Activated T-cell treated with anti-CD3 and anti-CD28 coated beads for 24 hours (primary cell): ENCODE results near the gene STARD8.
"Not testable (repeated sequence)": the region's sequence is repeated elsewhere in the genome, so short reads cannot be mapped to it uniquely, and the experiment has no call there.

Source experiments
- DNase-seq: peaks from one replicate; pipeline ENCODE4 v3.0.0-alpha.2; 2020; ENCODE audit warnings: low read depth

Gene STARD8, protein sequence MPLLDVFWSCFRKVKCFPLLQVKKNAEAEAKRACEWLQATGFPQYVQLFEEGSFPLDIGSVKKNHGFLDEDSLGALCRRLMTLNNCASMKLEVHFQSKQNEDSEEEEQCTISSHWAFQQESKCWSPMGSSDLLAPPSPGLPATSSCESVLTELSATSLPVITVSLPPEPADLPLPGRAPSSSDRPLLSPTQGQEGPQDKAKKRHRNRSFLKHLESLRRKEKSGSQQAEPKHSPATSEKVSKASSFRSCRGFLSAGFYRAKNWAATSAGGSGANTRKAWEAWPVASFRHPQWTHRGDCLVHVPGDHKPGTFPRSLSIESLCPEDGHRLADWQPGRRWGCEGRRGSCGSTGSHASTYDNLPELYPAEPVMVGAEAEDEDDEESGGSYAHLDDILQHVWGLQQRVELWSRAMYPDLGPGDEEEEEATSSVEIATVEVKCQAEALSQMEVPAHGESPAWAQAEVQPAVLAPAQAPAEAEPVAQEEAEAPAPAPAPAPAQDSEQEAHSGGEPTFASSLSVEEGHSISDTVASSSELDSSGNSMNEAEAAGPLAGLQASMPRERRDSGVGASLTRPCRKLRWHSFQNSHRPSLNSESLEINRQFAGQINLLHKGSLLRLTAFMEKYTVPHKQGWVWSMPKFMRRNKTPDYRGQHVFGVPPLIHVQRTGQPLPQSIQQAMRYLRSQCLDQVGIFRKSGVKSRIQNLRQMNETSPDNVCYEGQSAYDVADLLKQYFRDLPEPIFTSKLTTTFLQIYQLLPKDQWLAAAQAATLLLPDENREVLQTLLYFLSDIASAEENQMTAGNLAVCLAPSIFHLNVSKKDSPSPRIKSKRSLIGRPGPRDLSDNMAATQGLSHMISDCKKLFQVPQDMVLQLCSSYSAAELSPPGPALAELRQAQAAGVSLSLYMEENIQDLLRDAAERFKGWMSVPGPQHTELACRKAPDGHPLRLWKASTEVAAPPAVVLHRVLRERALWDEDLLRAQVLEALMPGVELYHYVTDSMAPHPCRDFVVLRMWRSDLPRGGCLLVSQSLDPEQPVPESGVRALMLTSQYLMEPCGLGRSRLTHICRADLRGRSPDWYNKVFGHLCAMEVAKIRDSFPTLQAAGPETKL

DNA sequence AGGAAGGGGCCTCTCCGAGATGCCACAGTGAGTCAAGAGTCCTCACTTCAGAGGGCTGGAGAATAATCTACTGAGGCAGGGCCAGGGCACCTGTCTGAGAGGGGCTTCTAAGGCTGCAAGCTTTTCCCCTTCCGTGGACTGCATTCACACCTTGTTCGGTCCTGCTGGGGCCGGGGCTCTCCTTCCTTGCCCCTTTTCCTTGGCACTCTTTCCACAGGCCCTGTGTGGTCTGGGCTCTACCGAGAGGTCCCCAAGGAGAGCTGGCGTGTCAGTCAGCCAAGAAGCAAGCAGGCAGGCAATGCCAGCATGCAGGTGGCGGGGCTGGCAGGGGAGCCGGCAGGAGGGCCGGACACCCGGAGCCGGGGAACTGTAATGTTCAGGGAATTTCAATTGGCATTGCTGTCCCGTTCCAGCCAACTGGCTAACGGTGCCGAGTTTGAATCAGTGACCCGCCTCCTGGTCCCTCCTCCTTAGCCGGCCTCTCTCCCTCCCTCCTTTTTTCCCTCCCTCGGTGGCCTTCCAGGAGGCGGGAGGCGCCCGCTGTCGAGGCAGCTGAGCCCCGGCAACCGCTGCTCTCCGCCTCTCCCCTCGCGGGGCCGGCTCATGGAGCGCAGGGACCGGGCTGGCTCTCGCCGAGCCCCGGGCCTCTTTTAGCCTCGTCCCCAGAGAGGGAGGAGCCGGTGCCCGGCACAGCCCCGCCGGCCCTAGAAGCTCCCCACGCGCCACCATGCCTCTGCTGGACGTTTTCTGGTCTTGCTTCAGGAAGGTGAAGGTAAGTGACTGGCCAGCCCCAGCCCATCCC, at the start of gene STARD8:
TSS of gene STARD8 (plus strand) at position 511 of the 802 bp plus-strand sequence. CDS start at position 728, 217 bp downstream.
- DNase-seq, result no peak

DNA sequence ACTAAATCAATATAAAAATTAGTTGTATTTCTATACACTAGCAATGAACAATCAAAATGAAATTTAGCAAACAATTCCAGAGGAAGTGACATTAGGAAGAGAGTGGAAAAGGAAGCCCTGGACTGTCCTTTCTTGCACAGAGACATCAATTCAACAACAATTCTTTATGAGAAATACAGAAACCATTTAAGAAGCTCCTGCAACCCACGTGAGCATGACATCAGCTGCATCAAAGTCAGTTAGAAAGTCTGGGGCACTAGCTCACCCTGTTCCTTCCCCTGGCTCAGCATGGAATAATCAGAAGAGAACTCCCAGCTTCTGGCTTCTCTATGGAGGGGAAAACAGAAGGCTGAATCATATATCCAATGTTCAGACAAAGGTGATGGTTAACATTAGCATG, 48.6 kb upstream of the STARD8 start:
- DNase-seq, result no peak

DNA sequence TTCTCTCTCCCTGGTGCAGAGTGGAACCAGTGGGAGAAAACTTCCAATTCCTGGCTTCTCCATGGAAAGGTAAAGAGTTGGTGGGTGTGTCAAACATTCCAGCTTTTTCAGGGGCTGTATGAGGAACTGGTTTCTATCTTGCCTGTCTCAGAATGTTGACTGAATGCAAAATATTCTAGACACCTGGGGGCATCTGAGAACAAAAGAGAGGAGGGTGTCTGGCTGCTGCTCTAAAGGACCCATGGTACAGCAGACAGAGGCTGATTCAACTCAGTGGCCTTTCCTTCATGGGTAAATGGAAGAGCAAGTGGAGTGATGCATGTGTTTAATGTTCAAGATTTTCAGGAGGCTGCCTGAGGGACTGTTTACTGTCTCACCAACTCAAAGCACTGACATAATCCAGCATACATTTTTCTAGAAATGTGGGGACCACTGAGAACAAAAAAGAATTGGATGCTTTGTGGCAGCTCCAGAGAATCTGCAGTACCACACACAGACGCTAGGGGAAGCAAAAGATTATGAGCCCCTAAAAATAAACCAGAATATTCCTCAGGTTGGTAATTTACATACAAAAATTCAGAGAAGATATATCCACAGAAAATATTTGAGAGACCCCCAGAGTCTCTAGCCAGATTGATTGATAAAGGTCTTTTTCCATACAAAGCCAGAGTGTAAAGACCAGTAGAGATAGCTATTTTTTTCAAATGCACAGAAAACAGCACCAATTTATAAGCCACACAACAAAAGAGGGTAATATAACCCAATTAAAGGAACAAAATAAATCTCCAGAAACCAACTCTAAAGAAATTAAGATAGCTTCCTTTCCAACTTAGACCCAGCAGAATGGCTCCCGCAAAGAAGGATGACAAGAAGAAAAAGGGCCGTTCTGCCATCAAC, 48.0 kb upstream of the STARD8 start:
- DNase-seq, result no peak

DNA sequence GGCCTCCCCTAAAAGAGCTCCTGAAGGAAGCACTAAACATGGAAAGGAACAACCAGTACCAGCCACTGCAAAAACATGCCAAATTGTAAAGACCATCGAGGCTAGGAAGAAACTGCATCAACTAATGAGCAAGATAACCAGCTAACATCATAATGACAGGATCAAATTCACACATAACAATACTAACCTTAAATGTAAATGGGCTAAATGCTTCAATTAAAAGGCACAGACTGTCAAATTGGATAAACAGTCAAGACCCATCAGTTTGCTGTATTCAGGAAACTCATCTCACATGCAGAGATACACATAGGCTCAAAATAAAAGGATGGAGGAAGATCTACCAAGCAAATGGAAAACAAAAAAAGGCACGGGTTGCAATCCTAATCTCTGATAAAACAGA, 43.2 kb upstream of the STARD8 start:
- DNase-seq, result not testable (repeated sequence)

DNA sequence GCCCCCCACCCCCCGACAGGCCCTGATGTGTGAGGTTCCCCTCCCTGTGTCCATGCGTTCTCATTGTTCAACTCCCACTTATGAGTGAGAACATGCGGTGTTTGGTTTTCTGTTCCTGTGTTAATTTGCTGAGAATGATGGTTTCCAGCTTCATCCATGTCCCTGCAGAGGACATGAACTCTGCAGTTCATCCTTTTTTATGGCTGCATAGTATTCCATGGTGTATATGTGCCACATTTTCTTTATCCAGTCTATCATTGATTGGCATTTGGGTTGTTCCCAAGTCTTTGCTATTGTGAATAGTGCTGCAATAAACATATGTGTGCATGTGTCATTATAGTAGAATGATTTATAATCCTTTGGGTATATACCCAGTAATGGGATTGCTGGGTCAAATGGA, 32.7 kb upstream of the STARD8 start:
- DNase-seq, result not testable (repeated sequence)

DNA sequence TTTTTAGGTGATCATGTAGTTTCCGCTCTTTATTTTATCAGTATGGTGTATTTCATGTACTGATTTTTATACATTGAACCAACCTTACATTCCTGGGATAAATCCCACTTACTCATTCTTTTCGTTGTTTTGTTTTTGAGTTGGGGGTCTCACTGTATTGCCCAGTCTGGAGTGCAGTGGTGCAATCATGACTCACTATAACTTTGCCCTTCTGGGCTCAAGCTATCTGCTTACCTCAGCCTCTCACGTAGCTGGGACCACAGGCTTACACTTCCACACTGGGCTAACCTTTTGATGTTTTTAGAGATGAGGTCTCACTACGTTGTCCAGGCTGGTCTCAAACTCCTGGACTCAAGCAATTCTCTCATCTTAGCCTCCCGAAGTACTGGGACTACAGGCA, 19.5 kb upstream of the STARD8 start:
- no peak for DNase-seq

DNA sequence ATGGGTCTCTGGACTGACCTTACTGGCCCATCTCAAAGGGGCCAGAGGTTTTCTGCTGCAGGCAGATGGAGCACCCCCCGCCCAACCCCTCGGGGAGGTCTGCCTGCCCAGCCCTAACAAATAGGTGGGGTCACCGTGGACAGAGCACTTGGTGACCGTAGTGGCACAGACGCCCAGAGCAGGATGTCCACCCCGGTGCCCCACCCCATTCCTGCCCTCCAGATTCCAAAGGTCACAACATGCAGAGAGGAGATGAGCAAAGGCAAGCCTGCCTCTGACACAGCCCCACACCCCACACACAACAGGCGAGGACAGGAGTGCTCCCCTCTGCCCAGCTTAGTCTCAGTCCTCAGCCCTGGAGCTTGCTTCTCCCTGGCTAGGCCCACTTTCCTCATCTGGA, 17.5 kb upstream of the STARD8 start:
- not testable (repeated sequence) for DNase-seq

DNA sequence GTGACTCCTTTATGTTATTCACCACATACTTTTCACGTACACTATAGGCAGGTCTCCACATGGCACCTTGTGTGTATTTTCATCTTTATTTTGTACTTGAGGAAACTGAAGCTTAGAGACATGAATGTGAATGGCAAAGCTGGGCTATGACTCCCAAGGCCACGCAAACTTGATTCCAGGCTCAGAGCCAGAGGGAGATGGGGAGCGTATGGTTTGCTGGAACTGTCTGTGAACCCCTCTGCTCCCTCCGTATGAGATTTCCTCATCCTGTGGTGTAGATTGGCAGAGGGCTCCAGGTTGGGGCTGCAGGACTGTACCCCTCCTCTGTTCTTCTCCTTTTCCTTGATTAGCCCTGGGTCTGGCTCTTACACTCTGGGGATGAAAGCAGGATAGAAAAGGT, 16.1 kb upstream of the STARD8 start:
- no peak for DNase-seq

DNA sequence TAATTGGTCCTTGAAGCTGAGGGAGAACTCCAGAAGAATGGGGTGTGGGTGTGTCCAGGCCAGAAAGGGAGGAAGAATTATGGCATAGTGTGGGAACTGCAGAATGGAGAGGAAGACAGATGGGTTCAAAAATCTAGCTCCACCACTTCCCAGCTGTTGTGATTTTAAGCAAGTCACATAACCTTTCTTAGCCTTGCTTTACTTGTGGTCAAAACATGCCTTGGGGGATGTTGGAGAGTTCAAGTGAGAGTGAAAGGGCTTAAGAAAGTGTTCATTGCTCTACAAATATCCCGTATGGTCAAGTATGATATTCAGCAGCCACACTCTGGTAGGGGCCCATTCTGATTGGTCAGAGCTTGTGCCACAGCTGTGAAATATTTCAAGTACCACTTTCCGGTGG, 15.0 kb upstream of the STARD8 start:
- DNase-seq, result no peak

DNA sequence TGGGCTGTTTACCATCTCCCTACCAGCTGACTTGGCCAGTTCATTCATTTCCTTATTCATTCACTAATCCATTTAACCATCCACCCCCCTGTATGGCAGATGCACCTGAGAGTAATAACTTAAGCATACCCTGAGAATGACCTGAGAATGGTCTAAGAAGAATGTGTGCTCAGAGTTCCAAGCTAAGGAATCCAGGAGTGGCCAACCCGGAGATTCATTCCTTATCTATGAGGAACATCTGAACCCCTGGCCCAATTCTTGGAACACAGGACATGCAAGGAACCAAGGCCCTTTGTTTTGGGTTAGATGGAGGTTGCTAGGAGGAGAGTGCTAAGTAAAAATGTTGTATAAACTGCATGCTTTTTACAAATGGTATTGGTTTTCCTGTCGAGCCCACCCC, 13.5 kb upstream of the STARD8 start:
- DNase-seq, result no peak

DNA sequence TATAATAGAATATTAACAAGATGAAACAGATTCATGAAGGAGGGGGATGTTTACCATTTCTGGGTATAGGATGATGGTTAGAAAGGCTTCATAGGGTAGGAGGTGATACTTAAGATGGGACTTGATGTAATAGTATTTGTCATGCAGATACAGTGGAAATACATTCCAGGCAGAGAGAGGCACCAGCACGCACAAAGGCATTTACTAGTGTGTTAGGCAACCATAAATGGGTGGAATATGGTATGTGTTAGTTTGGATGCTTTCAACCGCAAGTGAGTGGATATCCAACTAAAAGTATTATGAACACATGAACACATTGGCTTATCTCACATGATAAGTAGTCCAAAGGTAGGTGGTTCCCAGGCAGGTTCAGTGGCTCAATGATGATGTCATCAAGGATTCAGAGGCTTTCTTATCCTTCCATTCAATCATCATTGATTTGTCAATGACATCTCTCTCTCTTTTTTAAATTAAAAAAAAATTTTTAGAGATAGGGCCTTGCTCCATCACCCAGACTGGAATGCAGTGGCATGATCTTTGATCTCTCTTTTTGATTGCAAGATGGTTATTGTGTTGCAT, 12.7 kb upstream of the STARD8 start:
- DNase-seq, result no peak

DNA sequence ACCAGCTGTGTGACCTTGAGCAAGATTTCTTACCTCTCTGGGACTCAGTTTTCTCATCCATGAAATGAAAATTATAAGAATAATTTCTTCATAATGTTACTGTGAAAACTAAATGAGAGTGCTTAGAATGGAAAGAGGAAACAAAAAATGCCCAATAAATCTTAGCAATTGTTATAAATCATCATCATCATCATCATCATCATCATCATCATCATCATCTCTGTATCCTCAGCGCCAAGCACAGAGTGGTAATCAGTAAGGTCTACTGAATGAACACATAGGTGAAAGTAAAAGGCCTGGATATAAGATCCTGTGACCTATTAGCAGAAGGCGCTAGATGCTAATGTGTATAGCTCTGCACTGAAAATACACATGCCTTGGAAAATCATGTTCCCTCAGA, 6.8 kb upstream of the STARD8 start:
- DNase-seq, result no peak

DNA sequence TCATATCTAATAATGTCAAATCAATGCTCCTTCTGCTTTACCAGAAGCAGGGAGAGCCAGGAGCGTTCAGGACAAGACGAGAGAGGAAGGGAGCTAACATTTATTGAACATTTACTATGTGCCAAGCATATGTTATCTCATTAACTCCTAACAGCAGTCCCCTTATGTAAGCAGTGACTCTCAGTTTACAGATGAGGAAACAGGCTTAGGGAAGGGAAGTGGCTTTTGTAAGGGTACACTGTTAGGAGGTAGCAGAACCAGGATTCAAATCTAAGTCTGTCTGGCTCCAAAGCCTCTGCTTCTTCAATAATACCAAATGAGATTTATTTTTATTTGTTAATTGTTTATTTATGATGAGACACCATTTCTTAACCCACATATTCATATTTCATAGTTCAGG, 2.6 kb upstream of the STARD8 start:
- DNase-seq, result no peak

DNA sequence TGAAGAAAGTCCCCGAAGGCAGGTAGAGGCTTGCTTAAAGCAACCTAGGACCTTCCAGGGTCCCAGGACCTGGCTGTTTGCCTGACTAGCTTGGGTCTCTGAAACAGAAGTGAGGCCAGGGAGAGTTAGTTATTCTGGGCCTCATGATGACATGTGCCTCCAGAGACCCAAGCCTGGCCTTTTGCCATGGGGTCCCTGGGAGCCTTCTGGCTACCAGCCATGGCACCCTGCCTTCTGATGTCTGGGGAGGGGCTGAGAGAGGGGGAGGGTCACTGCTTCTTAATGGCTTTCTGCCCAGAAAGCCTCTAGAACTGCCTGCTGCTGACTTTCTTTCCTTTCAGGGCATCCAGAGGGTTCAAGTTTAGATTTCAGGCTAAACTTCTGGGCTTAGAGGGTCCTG, 1.0 kb upstream of the STARD8 start:
- DNase-seq, result no peak

DNA sequence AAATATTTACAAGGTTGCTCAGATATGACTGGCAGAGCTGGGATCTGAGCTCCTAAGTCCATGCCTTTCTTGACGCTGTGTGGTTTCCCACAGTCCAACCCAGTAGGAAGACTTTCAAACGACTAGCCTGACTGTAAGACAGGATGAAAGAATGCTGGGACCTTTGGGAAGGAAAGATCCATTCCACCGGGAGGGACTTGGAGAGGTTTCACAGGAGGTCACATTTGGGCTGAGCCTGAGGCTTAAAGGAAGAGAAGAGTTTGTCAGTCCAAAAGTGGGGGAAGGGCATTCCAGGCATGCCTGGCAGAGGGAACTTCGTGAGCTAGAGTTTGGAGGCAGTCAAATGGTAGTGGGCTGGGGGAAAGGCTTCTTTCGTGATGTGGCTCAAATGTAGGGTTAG, 1.5 kb downstream of the STARD8 start:
- no peak for DNase-seq

DNA sequence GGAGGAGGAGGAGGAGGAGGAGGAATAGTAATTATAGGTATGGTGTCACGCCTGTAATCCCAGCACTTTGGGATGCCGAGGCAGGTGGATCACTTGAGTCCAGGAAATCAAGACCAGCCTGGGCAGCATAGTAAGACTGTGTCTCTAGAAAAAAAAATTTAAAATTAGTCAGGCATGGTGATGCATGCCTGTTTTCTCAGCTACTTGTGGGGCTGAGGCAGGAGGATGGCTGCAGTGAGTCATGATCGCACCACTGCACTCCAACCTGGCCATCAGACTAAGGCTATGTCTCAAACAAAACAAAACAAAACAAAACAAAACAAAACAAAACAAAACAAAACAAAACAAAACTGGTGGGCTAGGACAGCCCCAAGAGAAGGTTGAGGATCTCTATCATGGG, 3.0 kb downstream of the STARD8 start:
- no peak for DNase-seq

DNA sequence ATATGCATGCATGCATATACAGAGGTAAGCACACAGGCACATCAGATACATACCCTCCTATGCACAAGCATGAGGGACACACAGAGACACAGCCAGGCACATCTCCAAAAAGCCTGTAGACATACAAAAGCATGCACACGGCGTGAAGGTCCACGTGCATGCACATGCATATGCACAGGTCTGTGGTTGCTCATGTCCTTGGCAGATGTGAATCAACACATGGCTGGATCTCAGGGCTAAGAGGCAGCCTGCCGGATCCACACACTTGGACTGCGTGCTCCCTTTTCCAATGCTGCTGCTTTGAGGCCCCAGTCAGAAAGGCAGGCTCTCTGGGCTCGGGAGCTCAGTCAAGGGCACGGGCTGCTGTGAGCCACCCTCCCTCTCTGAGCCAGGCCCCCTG, 3.6 kb downstream of the STARD8 start:
- DNase-seq, result no peak

DNA sequence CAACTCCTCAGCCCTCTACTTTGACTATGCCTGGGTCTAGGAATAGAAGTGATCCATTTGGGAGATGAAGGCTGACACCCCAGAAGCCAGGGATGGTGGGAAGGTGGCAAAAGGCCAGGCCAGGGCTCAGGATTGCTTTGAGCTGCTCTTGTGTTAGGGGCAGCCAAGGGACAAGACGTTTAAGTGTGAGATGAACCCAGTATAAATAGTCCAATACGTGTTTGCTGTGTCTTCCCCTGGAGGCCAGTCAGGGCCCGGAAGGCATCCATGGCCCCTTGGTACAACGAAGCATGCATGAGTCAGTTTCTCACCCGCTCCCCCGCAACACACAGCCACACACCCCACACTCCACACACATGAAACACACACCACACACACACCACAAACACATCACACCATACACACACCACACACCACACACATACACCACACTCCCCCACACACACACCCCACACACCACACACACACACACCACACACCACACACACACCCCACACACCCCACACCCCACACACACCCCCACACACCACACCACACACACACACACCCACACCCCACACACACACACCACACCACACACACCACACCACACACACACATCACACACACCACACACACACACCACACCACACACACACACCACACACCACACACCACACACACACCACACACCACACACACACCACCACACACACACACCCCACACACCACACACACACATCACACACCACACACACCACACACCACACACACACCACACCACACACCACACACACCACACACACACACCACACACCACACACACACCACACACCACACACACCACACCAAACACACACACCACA, 5.1 kb downstream of the STARD8 start:
- DNase-seq, result no peak

DNA sequence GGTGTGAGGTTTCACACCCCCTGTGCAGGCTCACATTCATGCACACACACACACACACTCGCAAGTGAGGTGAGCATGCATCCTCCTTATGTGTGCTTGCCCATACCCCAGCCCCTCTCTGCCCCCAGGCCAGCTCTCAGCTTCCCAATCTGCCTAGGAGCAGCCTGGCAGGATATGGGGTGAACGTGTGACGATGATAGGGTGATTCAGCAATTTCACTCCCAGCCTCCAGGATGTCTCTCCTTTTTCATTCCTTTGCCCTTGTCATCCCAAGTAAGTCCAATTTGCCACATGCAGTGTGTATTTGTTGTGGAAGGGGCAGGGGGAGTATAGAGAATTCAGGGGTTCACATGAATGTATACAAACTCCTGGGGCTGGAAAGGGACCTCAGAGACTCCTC, 7.2 kb downstream of the STARD8 start:
- no peak for DNase-seq

DNA sequence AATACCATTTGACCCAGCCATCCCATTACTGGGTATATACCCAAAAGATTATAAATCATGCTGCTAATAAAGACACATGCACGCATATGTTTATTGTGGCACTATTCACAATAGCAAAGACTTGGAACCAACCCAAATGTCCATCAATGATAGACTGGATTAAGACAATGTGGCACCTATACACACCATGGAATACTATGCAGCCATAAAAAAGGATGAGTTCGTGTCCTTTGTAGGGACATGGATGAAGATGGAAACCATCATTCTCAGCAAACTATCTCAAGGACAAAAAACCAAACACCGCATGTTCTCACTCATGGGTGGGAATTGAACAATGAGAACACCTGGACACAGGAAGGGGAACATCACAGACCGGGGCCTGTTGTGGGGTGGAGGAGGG, 9.0 kb downstream of the STARD8 start:
- not testable (repeated sequence) for DNase-seq
